GM18867 (cell line): ENCODE measurements around the gene IL6R.
"Not testable (repeated sequence)": the region's sequence is repeated elsewhere in the genome, so short reads cannot be mapped to it uniquely, and the experiment has no call there.

Source experiments
- ATAC-seq: cut with Tn5 transposase; IDR thresholded peaks from one replicate; pipeline ENCODE4 v1.9.1; 2021; ENCODE audit warnings: mild to moderate bottlenecking, moderate library complexity; ENCODE audit not compliant: unreplicated experiment

Gene IL6R

DNA sequence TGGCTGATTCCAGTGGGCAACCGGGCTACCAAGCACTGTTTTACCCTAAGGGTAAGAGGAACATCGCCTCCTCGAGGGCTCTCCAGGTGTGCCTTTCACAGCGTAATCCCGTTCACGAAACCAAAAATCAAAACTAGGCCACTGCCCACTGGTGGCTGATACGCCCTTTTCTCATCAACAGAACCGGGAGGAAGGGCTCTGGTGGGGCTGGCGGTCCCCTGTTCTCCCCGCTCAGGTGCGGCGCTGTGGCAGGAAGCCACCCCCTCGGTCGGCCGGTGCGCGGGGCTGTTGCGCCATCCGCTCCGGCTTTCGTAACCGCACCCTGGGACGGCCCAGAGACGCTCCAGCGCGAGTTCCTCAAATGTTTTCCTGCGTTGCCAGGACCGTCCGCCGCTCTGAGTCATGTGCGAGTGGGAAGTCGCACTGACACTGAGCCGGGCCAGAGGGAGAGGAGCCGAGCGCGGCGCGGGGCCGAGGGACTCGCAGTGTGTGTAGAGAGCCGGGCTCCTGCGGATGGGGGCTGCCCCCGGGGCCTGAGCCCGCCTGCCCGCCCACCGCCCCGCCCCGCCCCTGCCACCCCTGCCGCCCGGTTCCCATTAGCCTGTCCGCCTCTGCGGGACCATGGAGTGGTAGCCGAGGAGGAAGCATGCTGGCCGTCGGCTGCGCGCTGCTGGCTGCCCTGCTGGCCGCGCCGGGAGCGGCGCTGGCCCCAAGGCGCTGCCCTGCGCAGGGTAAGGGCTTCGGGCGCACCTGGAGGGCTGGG, at the start of gene IL6R:
Gene IL6R (plus strand): TSS at position 360 of the 763 bp plus-strand sequence. CDS start 287 bp downstream, at position 647.
- peak; percentile 34 for ATAC-seq

DNA sequence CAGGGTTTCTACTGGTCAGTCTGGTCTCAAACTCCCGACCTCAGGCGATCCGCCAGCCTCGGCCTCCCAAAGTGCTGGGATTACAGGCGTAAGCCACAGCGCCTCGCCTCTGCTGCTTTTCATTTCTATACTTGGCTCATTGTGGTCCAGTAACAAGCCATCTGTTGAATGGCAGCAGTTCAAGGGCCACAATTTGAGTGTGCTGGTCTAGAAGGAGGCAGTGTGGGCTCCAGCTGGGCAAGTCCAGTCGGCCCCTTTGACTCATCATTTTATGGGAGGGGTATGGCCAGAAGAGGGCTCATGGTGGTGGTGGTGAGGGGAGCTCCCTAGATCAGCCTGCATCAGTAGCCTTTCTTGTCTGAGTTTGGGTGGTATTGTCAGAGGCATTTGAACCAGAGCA, 46.6 kb upstream of the IL6R start:
- no peak for ATAC-seq

DNA sequence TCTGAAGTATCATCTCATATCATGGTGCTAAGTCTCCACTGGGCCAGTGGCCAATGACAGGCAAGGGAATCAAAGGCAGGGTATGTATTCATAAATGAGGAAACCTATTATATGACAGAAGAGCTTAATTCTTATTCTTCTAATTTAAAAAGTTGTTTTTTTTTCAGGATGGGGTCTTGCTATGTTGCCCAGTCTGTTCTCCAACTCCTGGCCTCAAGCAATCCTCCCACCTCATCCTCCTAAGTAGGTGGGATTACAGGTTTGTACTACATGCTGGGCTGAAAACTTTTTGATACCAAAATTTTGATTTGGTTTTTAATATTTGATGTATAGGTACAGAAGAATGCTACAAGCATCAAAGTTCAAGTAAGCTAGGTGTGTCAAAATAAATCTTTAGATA, 44.9 kb upstream of the IL6R start:
- ATAC-seq, result no peak

DNA sequence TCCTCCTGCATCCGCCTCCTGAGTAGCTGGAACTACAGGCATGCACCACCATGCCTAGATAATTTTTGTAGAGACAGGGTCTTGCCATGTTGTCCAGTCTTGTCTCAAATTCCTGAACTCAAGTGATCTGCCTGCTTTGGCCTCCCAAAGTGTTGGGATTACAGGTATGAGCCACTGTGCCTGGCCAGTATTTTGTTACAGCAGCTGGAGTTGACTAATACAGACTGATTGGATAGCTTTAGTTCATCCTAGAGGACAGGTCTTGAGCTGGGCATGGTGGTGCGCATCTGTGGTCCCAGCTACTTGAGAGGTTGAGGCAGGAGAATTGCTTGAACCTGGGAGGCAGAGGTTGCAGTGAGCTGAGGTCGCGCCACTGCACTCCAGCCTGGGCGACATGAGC, 44.3 kb upstream of the IL6R start:
- ATAC-seq, result not testable (repeated sequence)

DNA sequence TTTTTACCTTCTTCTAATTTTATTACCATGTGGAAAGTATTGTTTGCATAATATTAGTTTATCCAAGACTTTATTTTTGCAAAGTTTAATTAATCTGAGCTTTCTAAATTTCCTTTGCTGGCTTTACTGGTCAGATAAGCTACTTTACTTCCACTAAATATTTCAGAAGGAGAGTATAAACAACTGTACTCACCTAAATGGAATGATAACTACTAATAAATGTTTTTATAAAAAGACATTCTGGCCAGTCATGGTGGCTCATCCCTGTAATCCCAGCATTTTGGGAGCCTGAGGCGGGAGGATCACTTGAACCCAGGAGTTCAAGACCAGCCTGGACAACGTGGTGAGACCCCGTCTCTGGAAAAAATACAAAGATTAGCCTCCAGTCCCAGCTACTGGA, 43.8 kb upstream of the IL6R start:
- no peak for ATAC-seq

DNA sequence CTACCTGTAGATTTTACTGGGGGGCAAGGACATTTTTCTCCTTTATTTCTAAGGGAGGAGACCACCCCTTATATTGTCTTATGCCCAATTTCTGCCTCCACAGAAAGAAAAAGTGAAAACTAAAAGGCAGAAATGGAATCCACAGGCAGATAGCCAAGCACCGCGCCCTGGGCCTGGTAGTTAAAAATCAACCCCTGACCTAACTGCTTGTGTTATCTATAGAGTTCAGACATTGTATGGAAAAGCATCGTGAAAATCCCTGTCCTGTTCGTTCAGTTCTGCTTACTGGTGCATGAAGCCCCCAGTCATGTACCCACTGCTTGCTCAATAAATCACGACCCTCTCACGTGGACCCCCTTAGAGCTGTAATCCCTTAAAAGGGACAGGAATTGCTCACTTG, 33.7 kb upstream of the IL6R start:
- no peak for ATAC-seq

DNA sequence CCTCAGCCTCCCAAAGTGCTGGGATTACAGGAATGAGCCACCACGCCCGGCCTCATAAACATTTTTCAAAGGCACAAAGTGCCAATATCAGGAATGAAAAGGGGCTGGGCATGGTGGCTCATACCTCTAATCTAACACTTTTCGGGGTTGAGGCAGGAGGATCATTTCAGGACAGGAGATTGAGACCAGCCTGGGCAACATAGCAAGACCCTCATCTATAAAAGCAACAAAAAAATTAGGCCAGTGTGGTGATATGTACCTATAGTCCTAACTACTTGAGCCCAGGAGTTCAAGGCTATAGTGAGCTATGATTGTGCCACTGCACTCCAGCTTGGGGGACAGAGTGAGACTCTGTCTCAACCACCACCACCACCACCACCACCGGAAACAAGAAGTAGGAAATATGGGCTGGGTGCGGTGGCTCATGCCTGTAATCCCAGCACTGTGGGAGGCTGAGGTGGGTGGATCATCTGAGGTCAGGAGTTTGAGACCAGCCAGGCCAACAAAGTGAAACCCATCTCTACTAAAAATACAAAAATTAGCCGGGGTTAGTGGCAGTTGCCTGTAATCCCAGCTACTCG, 31.3 kb upstream of the IL6R start:
- ATAC-seq, result not testable (repeated sequence)

DNA sequence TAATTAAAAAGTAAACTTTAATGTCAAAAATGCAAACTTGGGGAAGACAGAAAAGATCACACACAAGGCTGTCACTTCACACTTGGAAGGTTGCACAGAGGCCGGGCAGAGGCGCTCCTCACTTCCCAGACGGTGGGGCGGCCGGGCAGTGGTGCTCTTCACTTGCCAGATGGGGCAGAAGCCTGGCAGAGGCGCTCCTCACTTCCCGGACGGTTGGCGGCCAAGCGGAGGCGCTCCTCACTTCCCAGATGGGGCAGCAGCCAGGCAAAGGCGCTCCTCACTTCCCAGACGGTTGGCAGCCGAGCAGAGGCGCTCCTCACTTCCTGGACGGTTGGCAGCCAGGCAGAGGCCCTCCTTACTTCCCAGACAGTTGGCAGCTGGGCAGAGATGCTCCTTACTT, 25.8 kb upstream of the IL6R start:
- ATAC-seq, result no peak

DNA sequence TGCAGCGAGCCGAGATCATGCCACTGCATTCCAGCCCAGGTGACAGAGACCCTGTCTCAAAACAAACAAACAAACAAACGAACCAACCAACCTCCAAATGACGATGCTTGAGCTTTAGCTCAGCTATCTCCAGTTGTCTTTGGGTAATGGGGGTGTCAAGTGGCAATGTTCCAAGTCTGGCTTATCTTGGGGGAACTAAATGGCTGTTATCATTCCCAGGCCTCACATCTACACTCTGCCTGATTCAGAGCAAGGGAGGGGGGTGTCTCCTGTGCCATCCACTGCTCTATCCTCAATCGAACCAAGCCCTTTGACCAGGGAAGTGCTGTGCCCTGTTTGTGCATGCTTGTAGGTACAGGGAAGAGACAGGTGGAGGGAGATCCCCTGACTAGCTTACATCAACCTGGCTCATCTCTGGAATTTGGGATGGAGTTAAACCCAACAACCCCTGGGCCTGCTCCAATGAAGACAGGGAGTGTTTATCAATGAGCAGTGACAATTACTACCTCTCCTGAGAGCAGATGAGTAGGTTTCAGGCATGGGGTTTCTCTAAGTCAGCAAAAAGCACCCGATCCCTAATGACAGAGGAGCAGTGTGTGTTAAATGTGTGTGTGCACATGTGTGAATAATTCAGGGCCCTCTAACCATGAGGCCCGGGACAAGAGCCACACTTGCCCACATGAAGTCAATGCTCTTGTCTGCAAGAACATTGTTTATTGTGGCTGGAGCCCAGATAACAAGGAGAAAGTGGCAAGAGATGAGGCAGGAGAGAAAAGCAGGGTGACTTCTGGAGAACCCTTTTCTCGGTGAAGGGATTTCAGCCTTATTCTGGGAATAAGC, 20.3 kb upstream of the IL6R start:
- ATAC-seq, result no peak

DNA sequence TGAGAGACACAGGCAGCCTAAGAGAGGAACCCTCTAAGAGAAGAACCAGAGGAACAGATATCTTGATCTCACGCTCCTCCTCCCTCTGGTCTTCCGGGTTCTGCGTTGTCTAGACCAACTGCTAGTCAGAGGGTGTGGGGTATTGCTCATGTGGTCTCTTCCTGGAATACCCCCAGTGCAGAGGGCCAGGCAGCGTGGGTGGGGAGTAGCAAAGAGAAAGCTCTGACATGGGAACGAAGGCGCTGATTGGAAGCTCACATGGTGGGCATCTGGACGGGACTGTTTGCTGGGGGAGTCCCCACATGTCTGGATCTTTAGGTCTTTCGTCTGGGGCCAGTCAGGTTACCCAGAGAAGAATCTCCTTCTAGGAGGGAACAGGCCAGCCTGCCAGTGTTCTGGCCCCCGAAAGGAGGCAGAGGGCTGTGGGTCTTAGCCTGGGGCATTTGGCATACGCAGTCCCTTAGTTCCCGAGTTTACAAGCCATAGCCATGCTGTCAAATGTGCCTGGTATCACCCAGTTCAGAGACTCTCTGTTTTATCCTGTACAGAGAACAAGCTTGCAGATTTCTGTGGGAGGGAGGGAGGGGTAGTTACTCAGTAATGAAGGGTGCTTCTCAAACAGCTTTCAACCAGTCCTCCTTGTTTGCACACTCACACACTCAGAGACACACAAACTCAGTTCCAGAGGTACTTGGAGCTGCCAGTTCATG, 18.3 kb upstream of the IL6R start:
- peak; percentile 82 for ATAC-seq

DNA sequence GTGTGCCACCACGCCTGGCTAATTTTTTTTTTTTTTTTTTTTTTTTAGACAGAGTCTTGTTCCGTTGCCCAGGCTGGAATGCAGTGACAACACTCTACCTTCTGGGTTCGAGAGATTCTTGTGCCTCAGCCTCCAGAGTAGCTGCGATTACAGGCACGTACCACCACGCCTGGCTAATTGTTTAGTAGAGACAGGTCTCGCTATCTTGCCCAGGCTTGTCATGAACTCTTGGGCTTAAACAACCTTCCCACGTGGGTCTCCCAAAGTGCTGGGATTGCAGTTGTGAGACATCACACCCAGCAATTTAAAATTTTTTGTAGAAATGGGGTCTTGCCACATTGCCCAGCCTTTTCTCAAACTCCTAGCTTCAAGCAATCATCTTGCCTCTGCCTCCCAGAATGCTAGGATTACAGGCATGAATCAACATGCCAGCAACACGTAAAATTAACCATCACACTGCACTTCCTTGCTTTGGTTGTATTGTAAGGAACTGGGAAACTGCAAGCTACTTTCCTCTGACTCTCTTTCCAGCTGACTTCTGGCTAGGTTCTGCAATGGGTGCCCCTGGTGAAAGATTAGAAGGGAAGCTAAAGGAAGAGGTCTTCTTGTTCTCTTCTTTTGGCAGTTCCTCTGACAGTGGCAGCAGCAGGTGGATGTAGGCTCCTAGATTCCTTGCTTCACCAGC, 13.9 kb upstream of the IL6R start:
- no peak for ATAC-seq

DNA sequence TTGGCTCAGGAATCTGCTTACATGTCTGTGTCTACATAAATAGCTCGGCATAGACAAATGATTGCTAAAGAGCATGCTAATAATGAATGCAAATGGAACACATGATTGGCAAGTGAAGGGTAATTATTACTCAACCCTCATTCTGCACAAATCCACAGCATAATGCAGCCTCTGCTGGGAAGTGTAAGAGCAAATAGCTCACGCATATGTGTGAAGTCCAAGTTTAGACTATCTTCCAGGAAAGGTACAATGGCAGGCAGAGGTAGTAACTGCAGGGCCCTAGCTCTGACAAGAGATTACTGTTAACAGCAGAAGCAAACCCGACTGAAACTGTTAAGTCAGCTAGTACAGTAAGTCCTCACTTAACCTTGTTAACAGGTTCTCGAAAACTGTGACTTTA, 7.0 kb upstream of the IL6R start:
- ATAC-seq, result no peak

DNA sequence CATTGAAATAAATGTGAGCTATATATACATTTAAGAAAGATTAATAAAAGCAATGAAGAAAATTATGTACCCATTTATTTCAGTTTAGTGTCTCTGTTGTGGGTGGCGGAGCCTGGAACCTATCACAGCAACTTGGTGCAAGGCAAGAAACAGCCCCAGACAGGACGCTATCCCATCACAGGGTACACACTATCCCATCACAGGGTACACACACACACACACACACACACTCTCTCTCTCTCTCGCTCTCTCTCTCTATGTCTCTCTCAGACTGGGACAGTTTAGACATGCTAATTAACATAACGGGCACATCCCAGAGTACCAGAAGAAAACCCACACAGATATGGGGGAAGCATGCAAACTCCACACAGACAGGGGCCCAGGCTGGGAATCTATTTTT, 6.5 kb upstream of the IL6R start:
- no peak for ATAC-seq

DNA sequence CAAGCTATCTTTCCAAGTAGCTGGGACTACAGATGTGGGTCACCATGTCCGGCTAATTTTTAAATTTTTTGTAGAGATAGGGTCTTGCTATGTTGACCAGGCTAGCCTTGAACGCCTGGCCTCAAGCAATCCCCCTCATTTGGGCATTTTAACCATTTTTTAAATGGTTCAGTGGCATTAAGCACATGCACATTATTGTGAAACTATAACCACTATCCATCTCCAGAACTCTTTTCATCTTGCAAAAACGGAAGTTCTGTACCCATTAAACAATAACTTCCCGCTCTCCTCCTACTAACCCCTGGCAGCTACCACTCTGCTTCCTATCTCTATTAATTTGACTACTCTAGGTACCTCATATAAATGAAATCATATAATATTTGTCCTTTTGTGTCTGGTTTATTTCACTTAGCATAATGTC, 4.8 kb upstream of the IL6R start:
- ATAC-seq, result no peak

DNA sequence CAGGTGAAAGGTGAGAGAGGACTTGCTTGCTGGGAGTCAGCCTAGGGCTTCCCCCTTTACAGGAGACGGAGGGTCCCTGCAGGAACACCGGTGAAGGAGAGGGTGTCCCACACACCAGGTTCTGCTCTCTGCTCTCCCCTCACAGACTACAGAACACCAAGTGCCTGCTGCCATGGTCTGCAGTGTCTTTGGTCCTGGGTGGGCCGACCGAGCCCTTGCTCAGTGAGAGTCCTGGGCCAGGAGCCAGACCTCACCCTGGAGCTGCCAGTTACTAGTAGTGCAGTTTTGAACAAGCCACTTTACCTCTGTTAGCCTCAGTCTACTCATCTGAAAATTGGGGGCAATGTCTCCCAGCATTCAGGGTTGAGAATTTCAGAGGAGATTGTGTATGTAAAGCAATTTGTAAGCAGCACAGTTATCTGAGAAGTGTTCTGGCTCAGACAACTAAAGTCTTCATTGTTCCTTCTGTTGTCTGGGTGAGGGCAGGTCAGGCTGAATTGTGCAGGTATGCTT, 2.7 kb upstream of the IL6R start:
- no peak for ATAC-seq

DNA sequence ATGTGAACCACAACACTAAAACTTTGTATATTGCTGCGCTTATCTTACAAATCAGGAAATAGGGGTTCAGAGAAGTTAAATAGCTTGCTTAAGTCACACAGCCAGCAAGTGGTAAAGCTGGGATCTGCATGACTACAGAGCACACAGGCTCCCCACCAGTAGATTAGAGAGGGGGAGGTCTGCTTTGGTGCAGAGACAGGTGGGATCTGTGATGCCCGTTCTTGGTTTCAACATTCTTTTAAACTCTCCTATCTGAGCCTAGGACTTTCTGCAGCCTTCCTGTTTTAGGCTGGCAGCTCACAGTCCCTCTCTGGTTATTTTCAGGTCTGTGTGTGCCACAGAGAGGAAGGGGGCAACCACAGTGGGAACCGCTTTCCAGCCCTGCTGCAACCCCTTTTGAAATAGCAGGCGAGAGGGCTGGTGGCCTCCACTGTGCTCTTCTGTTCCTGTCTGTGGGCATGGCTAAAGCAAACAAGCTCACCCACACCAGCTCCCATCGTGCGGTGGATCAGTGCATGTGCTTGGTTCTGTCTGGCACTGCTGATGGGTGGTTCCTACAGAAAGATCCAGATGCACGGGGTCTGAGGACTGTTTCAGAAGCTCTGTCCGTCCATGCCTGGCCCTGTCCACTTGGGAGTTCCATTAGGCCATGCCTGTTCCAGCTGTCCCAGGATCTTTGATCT, 1.7 kb upstream of the IL6R start:
- no peak for ATAC-seq

DNA sequence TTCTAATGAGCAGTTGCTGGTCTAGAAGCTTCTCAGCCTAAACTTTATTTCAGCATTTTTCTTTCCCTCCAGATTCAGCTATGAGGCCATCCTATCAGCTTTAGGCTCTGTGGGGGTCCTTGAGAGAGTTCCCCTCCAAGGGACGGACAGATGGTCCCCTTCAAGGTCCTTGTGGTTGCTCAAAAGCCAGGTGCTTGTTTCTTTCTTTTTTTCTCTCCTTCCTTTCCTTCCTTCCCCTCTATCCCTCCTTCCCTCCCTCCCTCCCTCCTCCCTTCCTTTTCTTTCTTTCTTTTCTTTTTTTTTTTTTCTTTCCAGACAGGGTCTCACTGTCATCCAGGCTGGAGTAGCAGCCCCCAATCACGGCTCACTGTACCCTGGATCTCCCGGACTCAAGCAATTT, 1.2 kb upstream of the IL6R start:
- ATAC-seq, result no peak

DNA sequence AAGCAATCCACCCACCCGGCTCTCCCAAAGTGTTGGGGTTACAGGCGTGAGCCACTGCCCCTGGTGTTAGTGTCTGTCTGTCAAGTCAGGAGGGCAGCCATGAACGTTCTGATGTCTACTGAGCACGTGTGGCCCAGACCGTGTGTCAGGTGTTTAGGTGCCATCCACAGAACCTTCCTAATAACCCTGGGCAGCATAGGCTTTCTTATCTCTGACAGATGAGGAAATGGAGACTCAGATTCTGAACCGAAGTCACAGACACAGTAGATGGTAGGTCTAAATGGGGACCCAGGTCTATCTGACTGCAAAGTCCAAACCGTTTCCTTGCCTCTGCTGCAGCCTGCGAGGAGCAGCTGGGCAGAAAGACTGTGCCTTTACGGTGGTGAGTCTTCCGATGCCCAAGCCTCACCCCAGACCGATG, 622 bp upstream of the IL6R start:
- ATAC-seq, result no peak

DNA sequence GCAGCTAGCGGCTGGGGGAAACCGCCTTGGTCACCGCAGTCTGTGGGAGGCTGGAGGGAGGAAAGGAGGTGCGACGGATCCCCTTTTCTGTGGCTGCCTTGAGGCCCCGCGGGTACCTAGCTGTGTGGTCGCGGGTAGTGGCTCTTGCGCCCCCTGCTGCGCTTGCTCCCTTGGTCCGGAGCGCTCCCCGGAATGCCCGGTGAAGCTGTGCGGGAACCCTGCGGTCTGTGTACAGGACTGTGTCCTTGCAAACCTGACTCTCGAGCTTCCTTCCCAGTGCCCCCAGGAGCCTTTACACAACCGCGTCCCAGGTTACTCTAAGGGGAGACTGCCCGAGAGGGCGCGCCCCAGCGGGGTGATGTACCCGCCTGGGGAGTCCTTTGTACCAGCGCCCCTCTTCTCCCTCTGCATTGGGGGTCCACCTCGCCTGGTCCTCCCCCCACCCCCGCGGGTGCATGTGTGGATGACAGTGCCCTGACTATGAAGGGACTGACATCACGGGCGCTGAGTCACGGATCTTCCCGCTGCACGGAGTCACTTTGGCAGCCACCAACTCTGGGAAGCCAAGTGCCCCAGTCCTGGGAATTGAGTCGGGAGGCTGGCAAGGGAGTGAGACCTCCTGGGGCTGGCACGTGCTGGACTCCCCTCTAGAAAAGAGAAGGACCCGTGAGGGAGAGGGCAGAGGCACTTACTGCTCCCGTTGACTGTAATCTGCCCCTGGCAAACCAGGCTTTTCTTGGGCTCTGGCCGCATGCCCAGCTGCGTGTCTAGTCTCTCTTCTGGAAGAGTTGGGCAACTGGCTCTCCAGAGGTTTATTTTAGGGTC, 816 bp downstream of the IL6R start:
- ATAC-seq, result no peak
